Transverse colon (tissue), 4 donors: Measurements from ENCODE around the gene C9orf50. TPM values are rescaled to one million over a fixed set of nuclear protein-coding genes. Genes with fewer than 3 reads are reported as not detected.

ENCODE experiments used
- DNase-seq: peaks from one replicate; pipeline ENCODE4 v3.0.0-alpha.2; 2019
- H3K27ac ChIP-seq, 4 donors: fragments of 200-600 bp; sonication (generic); 2 replicates each; pipeline ENCODE4 v1.5.1; 2016 to 2018; ENCODE audit warnings: inconsistent platforms in 4 of 4
- H3K27me3 ChIP-seq: fragments of 200-600 bp; sonication (generic); 2 replicates; pipeline ENCODE4 v1.5.1; 2017; ENCODE audit warnings: inconsistent platforms
- H3K36me3 ChIP-seq, 4 donors: fragments of 200-600 bp; sonication (generic); 2 replicates each; pipeline ENCODE4 v1.5.1; 2017 to 2019; ENCODE audit warnings: inconsistent platforms in 4 of 4
- H3K4me1 ChIP-seq, 4 donors: fragments of 200-600 bp; sonication (generic); 2 replicates each; pipeline ENCODE4 v1.5.1; 2017 to 2020; ENCODE audit warnings: inconsistent platforms in 4 of 4
- H3K4me3 ChIP-seq, 4 donors: fragments of 200-600 bp; sonication (generic); 1 replicate in 1 of 4; 2 replicates in 3 of 4; pipeline versions ENCODE4 v1.5.1 to v1.6.1; 2017 to 2019; ENCODE audit warnings: inconsistent platforms in 4 of 4
- H3K9me3 ChIP-seq, 2 donors: fragments of 200-600 bp; sonication (generic); 2 replicates each; pipeline ENCODE4 v1.5.1; 2017 to 2019; ENCODE audit warnings: inconsistent platforms in 2 of 2
- CTCF ChIP-seq, 5 experiments: fragments of 200-600 bp in 3 of 5; fragments of 450-650 bp in 2 of 5; sonication (generic) in 3 of 5; IDR thresholded peaks; 1 replicate in 2 of 5; 2 replicates in 3 of 5; pipeline ENCODE4 v1.5.1; 2016 to 2017; ENCODE audit warnings: antibody characterized with exemption in 5 of 5, inconsistent platforms in 3 of 5, mild to moderate bottlenecking in 2 of 5, moderate library complexity in 1 of 5
- EP300 ChIP-seq: sonication (generic); formaldehyde crosslinking; IDR thresholded peaks from one replicate; pipeline ENCODE4 v1.6.1; 2017; ENCODE audit warnings: antibody characterized with exemption, low read depth
- POLR2A ChIP-seq: fragments of 450-650 bp; IDR thresholded peaks from one replicate; pipeline ENCODE4 v1.6.1; 2016; ENCODE audit warnings: antibody characterized with exemption, mild to moderate bottlenecking, moderate library complexity
- POLR2AphosphoS5 ChIP-seq, 3 donors: sonication (generic); formaldehyde crosslinking; IDR thresholded peaks; one replicate each; pipeline ENCODE4 v1.6.1; 2016; ENCODE audit warnings: antibody characterized with exemption in 3 of 3
- WGBS, 2 donors: methylation state at CpG; one replicate each; pipeline ENCODE4 v1.1.5; 2018; ENCODE audit warnings: low coverage in 1 of 2; 5-methylcytosine and 5-hydroxymethylcytosine counted together
- in situ Hi-C, 4 donors: fragments of 200-750 bp; cut with MboI; loops; one replicate each; pipeline versions ENCODE4 v1.15.0 to v1.15.1; 2017; ENCODE audit warnings: low sequenced_read_pairs in 3 of 4, low pct_ligation_motif_present in 1 of 4, low pct_unique_long_range_greater_than_20kb in 1 of 4
- intact Hi-C: fragments of 100-400 bp; cut with DNase I; formaldehyde crosslinking; loops from one replicate; pipeline ENCODE4 v1.15.1; 2023; ENCODE audit warnings: low total_unique reads
- total RNA-seq, 4 donors: library from RNA; depleted of rRNA; stranded (reverse); fragments of >200 nt; gene quantifications; one replicate each; pipeline ENCODE4 v1.1.0, GENCODE V29; 2016

The C9orf50 gene
- total RNA-seq, 4 donors from 2014 or later: not detected

GRCh38 chr9:129614932-129615331 lies 6.0 kb downstream of the C9orf50 start:
- in situ Hi-C loops: loop anchor here (5.0 to 10.0 kb wide), 3 partner anchors 450 to 480 kb away; no protein-coding TSS in a partner anchor
- no peak for DNase-seq

DNA sequence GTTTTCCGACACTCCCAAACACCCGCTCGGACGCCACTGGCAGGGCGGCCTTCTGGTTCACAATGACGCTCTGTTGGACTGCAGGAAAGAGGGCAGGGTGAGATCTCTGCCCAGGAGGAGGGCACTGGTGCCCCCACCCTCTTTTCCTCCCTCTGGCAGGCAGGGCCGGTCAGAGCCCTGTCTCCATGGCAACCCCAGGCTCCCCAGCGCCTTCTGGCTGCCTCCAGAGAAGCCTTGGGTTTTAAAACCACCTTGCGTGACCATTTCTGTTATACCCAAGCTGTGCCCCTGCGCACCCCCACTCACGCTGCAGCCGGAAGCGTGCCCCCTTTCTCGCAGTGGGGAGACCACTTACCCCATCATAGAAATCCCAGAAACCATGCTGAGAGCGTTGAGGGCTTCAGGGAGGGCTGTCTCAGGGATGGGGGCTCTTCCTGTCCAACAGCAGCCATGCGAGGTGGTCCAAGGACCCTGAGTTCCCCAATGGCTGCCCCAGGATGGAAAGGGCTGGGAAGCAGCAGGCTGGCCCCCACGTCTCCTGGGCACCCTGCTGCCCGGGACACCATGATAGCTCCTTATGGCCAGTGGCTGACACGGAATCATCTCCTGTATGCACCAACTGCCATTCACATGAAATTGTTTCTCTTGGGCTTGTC lies 7.3 kb downstream of the C9orf50 start:
- H3K4me3 ChIP-seq: no peak overlapping the region
- no peaks in the 10 kb centered on the region for H3K27me3 ChIP-seq
- H3K27ac ChIP-seq: peak overlapping the region in 1 of 4 donors; percentile 33
- WGBS, 2 donors: 74% methylated on average over 19 of the region's 19 CpGs; no CpG with 5 or more reads in 1 of the 2 donors
- H3K4me1 ChIP-seq: peaks cover 11 to 25% (median 23%) of the 10 kb centered on the region in 4 donors
- intact Hi-C loops (loop anchor here (5.0 kb wide), 1 partner anchor 441 kb away; no protein-coding TSS in a partner anchor), in situ Hi-C loops (loop anchor here in 3 of 4 donors (5.0 to 10.0 kb wide), 3 partner anchors 449 to 479 kb away; no protein-coding TSS in a partner anchor)
- no peaks in the 10 kb centered on the region for H3K36me3 ChIP-seq
- no peak for DNase-seq
- TF ChIP-seq CTCF (IDR thresholded peaks at IDR 0.05) (no peak), EP300 (no peak), POLR2AphosphoS5 (IDR thresholded peaks at IDR 0.05) (peak in 1 of 3 donors; percentile 14), POLR2A (no peak)
- H3K9me3 ChIP-seq: no peaks in the 10 kb centered on the region

More at GRCh38 chr9:129614932-129615331, 6.0 kb downstream of the C9orf50 start:
- Histone ChIP-seq H3K27ac (no peak overlapping the region), H3K4me1 (peaks cover 5 to 15% (median 14%) of the 10 kb centered on the region in 4 donors), H3K27me3 (peaks cover 8% of the 10 kb centered on the region), H3K4me3 (no peak overlapping the region), H3K36me3 (no peaks in the 10 kb centered on the region), H3K9me3 (no peaks in the 10 kb centered on the region)
- intact Hi-C loops: loop anchor here (5.0 kb wide), 1 partner anchor 443 kb away; no protein-coding TSS in a partner anchor
- WGBS, 2 donors: 82% methylated on average over 10 of the region's 10 CpGs; no CpG with 5 or more reads in 1 of the 2 donors
- TF ChIP-seq POLR2A (no peak), EP300 (no peak), POLR2AphosphoS5 (IDR thresholded peaks at IDR 0.05) (no peak), CTCF (IDR thresholded peaks at IDR 0.05) (no peak)

GRCh38 chr9:129612815-129613519 lies 7.9 kb downstream of the C9orf50 start:
- Histone ChIP-seq H3K4me3 (no peak overlapping the region), H3K4me1 (peaks cover 17 to 32% (median 29%) of the 10 kb centered on the region in 4 donors), H3K27ac (peak overlapping the region in 1 of 4 donors; percentile 33), H3K9me3 (no peaks in the 10 kb centered on the region), H3K36me3 (no peaks in the 10 kb centered on the region), H3K27me3 (no peaks in the 10 kb centered on the region)
- intact Hi-C loops (loop anchor here (5.0 kb wide), 1 partner anchor 441 kb away; no protein-coding TSS in a partner anchor), in situ Hi-C loops (loop anchor here in 3 of 4 donors (5.0 to 10.0 kb wide), 3 partner anchors 448 to 478 kb away; no protein-coding TSS in a partner anchor)
- no peak for DNase-seq
- 71% methylated on average over 12 of the region's 15 CpGs; no CpG with 5 or more reads in 1 of the 2 donors for WGBS, 2 donors
- no peak for TF ChIP-seq POLR2AphosphoS5 (IDR thresholded peaks at IDR 0.05)
- no peak for TF ChIP-seq EP300
- TF ChIP-seq POLR2A: no peak
- no peak for TF ChIP-seq CTCF (IDR thresholded peaks at IDR 0.05)

DNA sequence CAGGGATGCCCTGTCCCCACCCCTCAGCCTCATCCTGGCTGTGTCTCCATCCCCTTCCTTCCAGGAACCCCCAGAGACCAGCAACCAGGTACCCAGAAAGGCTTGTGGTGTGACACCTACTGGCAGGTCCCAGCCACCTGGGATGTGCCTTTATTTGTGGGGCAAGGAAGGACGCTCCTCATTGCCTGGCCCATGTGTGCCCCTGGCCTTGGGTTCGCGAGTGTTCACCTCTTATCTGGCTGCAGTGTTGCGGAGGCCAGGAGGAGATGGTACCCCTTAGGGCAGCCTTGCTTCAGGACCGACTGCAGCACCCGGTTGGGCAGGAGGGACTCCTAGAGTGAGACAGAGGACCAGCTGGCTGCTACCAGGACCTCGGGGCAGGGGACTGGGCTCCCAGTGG lies 8.8 kb downstream of the C9orf50 start:
- 77% methylated on average over 4 of the region's 7 CpGs; no CpG with 5 or more reads in 1 of the 2 donors for WGBS, 2 donors
- no peak for DNase-seq
- Histone ChIP-seq H3K4me3 (no peak overlapping the region), H3K36me3 (no peaks in the 10 kb centered on the region), H3K4me1 (peaks cover 22 to 39% (median 35%) of the 10 kb centered on the region in 4 donors), H3K27me3 (no peaks in the 10 kb centered on the region), H3K27ac (no peak overlapping the region), H3K9me3 (no peaks in the 10 kb centered on the region)
- in situ Hi-C loops: loop anchor here in 3 of 4 donors (5.0 to 10.0 kb wide), 3 partner anchors 447 to 477 kb away; no protein-coding TSS in a partner anchor
- TF ChIP-seq EP300 (no peak), POLR2A (no peak), CTCF (IDR thresholded peaks at IDR 0.05) (no peak), POLR2AphosphoS5 (IDR thresholded peaks at IDR 0.05) (no peak)
- intact Hi-C loops: loop anchor here (5.0 kb wide), 1 partner anchor 440 kb away; no protein-coding TSS in a partner anchor
